ENCODE measurements around the gene EGLN3.
"Not testable (repeated sequence)": the region's sequence is repeated elsewhere in the genome, so short reads cannot be mapped to it uniquely, and the experiment has no call there.

The EGLN3 gene

GRCh38 chr14:33950320-33951182 is at the start of gene EGLN3:
Gene EGLN3, minus strand, starts transcription at chr14:33951074. Its CDS starts 322 bp downstream, at chr14:33950752.
- peak; percentile 46 for DNase-seq

GRCh38 chr14:34000396-34000795 is 49.5 kb upstream of the EGLN3 start:
- no peak for DNase-seq

- DNase-seq: no peak
Measured at GRCh38 chr14:33999771-34000291, 49.0 kb upstream of the EGLN3 start.

- no peak for DNase-seq
Measured at GRCh38 chr14:33997611-33998010, 46.7 kb upstream of the EGLN3 start.

- DNase-seq: no peak
Measured at GRCh38 chr14:33996462-33996861, 45.6 kb upstream of the EGLN3 start.

- DNase-seq: no peak
Measured at GRCh38 chr14:33993246-33993645, 42.4 kb upstream of the EGLN3 start.

- no peak for DNase-seq
Measured at GRCh38 chr14:33992274-33993007, 41.6 kb upstream of the EGLN3 start.

- DNase-seq: no peak
Measured at GRCh38 chr14:33990790-33991189, 39.9 kb upstream of the EGLN3 start.

- no peak for DNase-seq
Measured at GRCh38 chr14:33987565-33988080, 36.7 kb upstream of the EGLN3 start.

- DNase-seq: no peak
Measured at GRCh38 chr14:33986804-33987203, 35.9 kb upstream of the EGLN3 start.

GRCh38 chr14:33985242-33985641 is 34.4 kb upstream of the EGLN3 start:
- no peak for DNase-seq

GRCh38 chr14:33979613-33980276 is 28.9 kb upstream of the EGLN3 start:
- no peak for DNase-seq

GRCh38 chr14:33978892-33979612 is 28.2 kb upstream of the EGLN3 start:
- DNase-seq: no peak

- DNase-seq: no peak
Measured at GRCh38 chr14:33972583-33973081, 21.8 kb upstream of the EGLN3 start.

GRCh38 chr14:33969846-33970245 is 19.0 kb upstream of the EGLN3 start:
- DNase-seq: not testable (repeated sequence)

- DNase-seq: no peak
Measured at GRCh38 chr14:33968722-33969121, 17.8 kb upstream of the EGLN3 start.

GRCh38 chr14:33967138-33967537 is 16.3 kb upstream of the EGLN3 start:
- DNase-seq: no peak

GRCh38 chr14:33966276-33966675 is 15.4 kb upstream of the EGLN3 start:
- no peak for DNase-seq

GRCh38 chr14:33964599-33965317 is 13.9 kb upstream of the EGLN3 start:
- DNase-seq: no peak

GRCh38 chr14:33963892-33964291 is 13.0 kb upstream of the EGLN3 start:
- no peak for DNase-seq

- not testable (repeated sequence) for DNase-seq
Measured at GRCh38 chr14:33962466-33962865, 11.6 kb upstream of the EGLN3 start.
